PC-3 (cell line): ENCODE results near the gene PRKN.

Experiments used
- CTCF ChIP-seq: fragments of 300-600 bp; sonication (generic); conservative IDR thresholded peaks from 2 replicates; pipeline ENCODE4 v1.5.1; 2017; ENCODE audit warnings: antibody characterized with exemption, low read depth, mild to moderate bottlenecking, low read length
- EZH2 ChIP-seq: fragments of 300-600 bp; sonication (generic); IDR thresholded peaks from one replicate; pipeline ENCODE4 v1.6.1; 2017; ENCODE audit warnings: antibody characterized with exemption, mild to moderate bottlenecking, low read length; ENCODE audit not compliant: unreplicated experiment
- EZH2phosphoT487 ChIP-seq: fragments of 300-600 bp; sonication (generic); IDR thresholded peaks from 2 replicates; pipeline ENCODE4 v1.6.1; 2018; ENCODE audit warnings: mild to moderate bottlenecking, antibody characterized with exemption, low read length, borderline replicate concordance

- TF ChIP-seq CTCF (no peak), EZH2 (no peak), EZH2phosphoT487 (no peak)
These were observed 1312.9 kb downstream of the PRKN start for GRCh38 chr6:161414707-161415106.
